GM12872 (cell line): Measurements from ENCODE around the gene PMEPA1.

Source experiments
- TF ChIP-seq, protein P1 (sequence below): IDR thresholded peaks from 3 replicates; pipeline ENCODE4 v1.5.1; 2011; ENCODE audit warnings: low read depth, mild to moderate bottlenecking, low read length, moderate library complexity; ENCODE audit not compliant: insufficient read depth

The PMEPA1 gene

DNA sequence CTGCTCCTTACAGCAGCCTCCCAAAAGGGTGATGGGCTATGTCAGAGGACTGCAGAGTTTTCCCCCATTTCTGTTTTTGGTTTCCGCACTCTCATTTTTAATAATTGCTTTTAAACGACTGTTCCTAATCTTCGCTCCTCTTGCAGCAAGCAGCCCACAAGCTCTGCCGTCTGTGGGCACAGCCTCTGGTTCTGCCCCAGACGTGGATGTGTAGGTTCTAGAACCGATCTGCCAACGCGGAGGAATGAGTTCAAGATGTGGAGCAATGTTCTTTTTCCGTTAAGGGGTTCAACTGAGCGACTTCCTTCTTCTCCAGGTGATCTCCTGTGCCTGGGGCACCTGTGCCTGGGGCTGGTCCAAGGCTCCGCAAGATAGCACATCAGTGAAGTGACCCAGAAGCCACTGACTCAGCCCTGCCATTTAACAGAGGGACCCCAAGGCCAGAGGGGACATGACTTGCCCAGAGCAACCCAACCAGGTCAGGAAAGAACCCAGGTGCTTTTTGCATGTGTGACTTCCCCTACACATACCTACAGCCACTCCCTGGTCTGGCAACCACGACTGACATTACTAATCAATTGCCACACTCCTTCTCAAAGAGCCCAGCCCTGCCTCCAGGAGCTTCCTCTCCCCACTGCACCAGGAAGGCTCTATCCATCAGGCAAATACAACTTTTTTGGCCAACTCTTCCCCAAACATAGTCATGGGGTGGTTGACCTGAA is 22.7 kb downstream of the PMEPA1 start:
- TF ChIP-seq, protein P1, sequence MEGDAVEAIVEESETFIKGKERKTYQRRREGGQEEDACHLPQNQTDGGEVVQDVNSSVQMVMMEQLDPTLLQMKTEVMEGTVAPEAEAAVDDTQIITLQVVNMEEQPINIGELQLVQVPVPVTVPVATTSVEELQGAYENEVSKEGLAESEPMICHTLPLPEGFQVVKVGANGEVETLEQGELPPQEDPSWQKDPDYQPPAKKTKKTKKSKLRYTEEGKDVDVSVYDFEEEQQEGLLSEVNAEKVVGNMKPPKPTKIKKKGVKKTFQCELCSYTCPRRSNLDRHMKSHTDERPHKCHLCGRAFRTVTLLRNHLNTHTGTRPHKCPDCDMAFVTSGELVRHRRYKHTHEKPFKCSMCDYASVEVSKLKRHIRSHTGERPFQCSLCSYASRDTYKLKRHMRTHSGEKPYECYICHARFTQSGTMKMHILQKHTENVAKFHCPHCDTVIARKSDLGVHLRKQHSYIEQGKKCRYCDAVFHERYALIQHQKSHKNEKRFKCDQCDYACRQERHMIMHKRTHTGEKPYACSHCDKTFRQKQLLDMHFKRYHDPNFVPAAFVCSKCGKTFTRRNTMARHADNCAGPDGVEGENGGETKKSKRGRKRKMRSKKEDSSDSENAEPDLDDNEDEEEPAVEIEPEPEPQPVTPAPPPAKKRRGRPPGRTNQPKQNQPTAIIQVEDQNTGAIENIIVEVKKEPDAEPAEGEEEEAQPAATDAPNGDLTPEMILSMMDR = no peak

DNA sequence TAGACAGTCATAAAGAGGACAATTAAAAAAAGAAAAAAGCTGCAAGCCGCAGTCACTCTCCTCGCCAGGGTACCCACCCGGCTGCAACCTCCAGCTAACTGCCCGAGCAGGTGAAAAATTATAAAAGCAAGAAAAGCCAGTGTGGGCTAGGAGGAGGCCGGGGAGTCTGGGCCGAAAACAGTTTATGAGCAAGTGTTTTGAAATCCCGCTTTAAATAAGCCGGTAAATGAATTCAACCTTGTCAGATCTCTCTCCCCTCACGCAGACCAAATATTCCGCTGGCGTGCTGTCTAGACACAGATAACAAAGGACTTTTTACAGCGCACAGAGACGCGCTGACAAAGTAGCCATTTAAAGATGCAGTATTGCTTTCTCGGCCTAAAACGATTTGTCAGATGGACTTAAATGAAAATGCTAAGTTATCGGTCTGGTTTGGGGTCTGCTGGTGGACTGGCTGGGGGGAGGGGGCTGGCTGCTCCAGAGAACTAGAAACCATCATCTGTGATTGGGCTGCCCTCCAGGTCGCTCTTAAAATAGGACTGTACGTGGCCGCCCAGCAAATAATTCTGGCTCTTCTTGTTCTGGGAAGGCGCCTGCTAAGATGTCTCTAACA is 24.6 kb downstream of the PMEPA1 start:
- TF ChIP-seq, protein P1 = no peak

DNA sequence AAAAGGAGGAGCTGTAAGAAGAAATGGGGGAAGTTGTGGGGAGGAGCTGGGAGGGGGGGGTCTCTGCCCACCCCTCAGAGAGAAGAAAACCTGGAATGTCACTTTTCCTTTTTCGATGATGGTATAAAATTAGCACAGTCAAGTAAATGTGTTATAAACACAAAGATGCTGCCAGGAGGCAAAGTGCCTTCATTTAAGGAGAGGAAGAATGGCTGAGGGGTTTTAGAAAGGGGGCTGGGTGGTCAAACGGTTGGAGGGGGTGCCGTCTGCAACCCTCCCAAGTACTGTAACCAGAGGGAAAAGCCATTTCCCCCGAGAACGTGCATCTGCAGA is 25.0 kb downstream of the PMEPA1 start:
- TF ChIP-seq, protein P1 = no peak

DNA sequence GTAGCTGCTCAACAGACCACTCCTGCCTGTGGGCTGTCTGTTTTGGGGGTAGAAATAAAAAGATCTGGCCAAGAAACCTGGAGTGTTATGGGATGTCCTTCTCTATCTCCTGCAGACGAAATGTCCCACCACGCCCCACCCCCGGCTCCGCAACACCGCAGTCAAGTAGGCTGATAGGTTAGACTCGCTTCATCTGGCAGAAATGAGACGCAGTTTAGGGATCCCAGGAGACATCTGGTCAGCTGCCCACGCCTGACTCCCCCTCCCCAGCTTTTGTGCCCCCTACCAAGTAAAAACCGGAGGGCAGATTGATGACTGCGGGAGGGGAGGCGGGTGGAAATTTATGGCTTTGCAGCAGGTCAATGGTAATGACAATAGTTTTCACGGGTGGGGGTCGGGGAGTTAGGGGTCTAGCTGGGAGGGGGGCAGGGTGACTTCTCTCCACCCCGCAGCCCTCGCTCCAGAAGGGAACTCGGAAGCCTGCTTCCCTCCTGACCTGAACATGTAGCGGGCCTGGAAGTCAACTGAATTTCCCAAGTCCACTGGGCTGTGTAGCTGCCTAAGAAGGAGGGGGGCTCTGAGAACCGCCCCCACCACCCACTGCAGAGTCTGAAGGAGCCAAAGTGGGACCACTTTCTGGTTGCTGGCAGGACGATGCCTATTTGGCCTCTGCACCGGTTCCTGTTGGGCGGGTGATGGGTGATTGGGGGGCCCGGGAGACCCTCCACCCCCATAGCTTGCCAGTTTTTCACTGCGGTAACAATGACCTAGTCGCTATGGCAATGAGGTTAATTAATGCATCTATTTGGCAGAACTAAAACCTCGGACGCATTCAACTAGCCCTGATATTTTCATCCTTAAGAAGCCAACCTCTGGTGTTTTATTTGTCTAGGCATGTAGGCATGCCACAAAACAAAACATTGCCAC is 25.7 kb downstream of the PMEPA1 start:
- TF ChIP-seq, protein P1 = no peak

DNA sequence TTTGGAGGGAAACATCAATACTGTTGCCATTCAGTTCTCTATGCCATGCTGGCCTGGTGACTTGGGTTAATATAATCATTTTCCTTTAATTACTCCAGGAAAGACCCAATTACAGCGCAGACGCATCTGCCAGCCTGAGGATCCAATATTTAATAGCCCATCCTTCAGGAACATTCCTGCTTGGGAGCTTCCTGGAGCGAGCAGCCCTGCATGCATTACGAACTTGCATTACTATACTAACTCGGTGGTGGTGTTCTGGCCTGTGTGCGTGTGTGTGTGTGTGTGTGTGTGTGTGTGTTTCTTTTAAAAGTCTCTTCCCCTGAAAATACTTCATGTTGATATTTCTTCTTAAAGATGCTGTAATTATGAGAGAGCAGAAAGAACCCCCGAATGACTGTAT is 26.5 kb downstream of the PMEPA1 start:
- TF ChIP-seq, protein P1 = no peak

DNA sequence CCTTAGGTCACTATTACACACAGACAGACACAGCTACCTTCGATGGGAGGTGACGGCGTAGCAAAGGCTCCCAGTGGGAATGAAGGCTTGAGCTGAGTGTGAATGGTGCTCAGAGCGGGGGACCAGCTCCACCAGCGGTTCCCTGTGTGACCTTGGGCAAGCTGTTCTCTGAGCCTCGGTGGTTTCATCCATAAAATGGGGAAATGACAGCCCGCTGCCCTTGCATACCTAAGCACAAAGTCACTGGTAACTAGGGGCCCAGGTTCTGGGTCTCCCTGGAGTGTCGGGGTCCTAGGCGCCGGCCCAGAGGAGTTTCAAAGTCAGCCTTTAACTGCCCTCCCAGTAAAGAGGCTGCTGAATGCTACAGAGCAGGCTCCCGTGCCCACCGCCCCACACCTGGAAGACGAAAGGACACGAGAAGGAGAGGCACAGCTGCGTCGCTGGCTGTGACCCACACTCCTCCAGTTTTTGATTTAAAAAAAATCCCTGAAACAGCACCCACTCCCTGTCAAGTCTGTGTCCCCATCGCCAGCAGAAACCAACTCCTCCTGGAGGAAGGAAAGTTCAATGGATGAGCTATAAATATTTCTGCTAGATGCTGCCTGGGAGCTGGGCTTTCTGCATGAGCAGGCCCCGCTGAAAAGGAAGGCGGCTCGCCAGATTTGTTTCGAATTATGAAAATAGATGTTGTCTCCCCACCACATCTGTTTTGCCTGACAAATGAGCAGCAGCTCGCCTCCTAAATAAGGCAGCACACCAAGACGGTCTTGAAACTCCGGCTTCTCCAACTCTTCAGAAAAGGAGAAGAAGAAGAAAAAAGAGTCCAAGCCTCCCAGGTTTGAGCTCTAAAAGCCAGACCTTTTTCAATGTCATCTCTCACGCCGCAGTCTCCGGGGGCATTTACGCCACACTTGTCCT is 27.4 kb downstream of the PMEPA1 start:
- TF ChIP-seq, protein P1 = no peak
